GM13977 (cell line): ENCODE data around the gene TOR4A.
"Not testable (repeated sequence)": the region's sequence is repeated elsewhere in the genome, so short reads cannot be mapped to it uniquely, and the experiment has no call there.

ENCODE experiments used
- DNase-seq: peaks from one replicate; pipeline ENCODE4 v3.0.0; 2012; ENCODE audit warnings: low spot score
- CTCF ChIP-seq: IDR thresholded peaks from 2 replicates; pipeline ENCODE4 v1.5.1; 2012; ENCODE audit warnings: mild to moderate bottlenecking, control low read depth; ENCODE audit not compliant: insufficient read depth; ENCODE audit errors: extremely low read depth, missing control alignments
- in situ Hi-C: fragments of 300-500 bp; cut with MboI; formaldehyde crosslinking; loops from one replicate; pipeline ENCODE4 v1.12.0; 2022; ENCODE audit warnings: low sequenced_read_pairs, low pct_unique_long_range_greater_than_20kb, mixed read lengths, inconsistent platforms; ENCODE audit not compliant: unreplicated experiment

Gene TOR4A

GRCh38 chr9:137234758-137235423, 42.6 kb upstream of the TOR4A start:
- in situ Hi-C loops = no loop called here
- no peak for DNase-seq
- TF ChIP-seq CTCF = no peak

- no peak for TF ChIP-seq CTCF
- in situ Hi-C loops = no loop called here
- DNase-seq = no peak
Measured at GRCh38 chr9:137235424-137236237, 41.9 kb upstream of the TOR4A start.

GRCh38 chr9:137236238-137236935, 41.1 kb upstream of the TOR4A start:
- DNase-seq = peak; percentile 98
- in situ Hi-C loops = no loop called here
- TF ChIP-seq CTCF = peak; percentile 99

- in situ Hi-C loops = no loop called here
- no peak for TF ChIP-seq CTCF
- DNase-seq = no peak
Measured at GRCh38 chr9:137236936-137237421, 40.5 kb upstream of the TOR4A start.

- DNase-seq = no peak
- TF ChIP-seq CTCF = no peak
- in situ Hi-C loops = no loop called here
Measured at GRCh38 chr9:137237759-137238726, 39.5 kb upstream of the TOR4A start.

- in situ Hi-C loops, DNase-seq: not testable (repeated sequence)
Measured at GRCh38 chr9:137239541-137240200, 37.9 kb upstream of the TOR4A start.
